NT2/D1 (cell line): ENCODE results near the gene SRM.

Experiments
- DNase-seq: peaks from one replicate; pipeline ENCODE4 v3.0.0-alpha.2; 2011; ENCODE audit warnings: low read depth, low spot score
- H3K27me3 ChIP-seq: 2 replicates; pipeline ENCODE4 v1.6.0; 2011; ENCODE audit warnings: mild to moderate bottlenecking; ENCODE audit not compliant: insufficient read length, insufficient read depth
- H3K36me3 ChIP-seq: 2 replicates; pipeline ENCODE4 v1.6.1; 2011; ENCODE audit warnings: mild to moderate bottlenecking, low read length, mixed read lengths; ENCODE audit not compliant: insufficient read depth, insufficient read length
- H3K4me1 ChIP-seq: 2 replicates; pipeline ENCODE4 v1.5.1; 2011; ENCODE audit not compliant: insufficient read depth, insufficient read length
- H3K4me3 ChIP-seq: 2 replicates; pipeline ENCODE4 v1.5.1; 2011; ENCODE audit warnings: low read depth; ENCODE audit not compliant: insufficient read length
- H3K9ac ChIP-seq: 2 replicates; pipeline ENCODE4 v1.6.0; 2011; ENCODE audit warnings: low read depth; ENCODE audit not compliant: insufficient read length
- H3K9me3 ChIP-seq: 2 replicates; pipeline ENCODE4 v1.5.1; 2011; ENCODE audit warnings: mild to moderate bottlenecking, low read length; ENCODE audit not compliant: insufficient read depth
- SUZ12 ChIP-seq: IDR thresholded peaks from 2 replicates; pipeline ENCODE4 v1.6.1; 2011; ENCODE audit not compliant: insufficient read length, insufficient read depth; ENCODE audit errors: extremely low read depth
- YY1 ChIP-seq: IDR thresholded peaks from 2 replicates; pipeline ENCODE4 v1.6.1; 2011; ENCODE audit not compliant: insufficient read length, insufficient read depth
- ZNF274 ChIP-seq: IDR thresholded peaks from 2 replicates; pipeline ENCODE4 v1.6.1; 2011; ENCODE audit warnings: mild to moderate bottlenecking, low read depth, low read length

SRM gene

GRCh38 chr1:11046625-11047365 is 13.0 kb downstream of the SRM start, which contains the start of gene MASP2:
Gene MASP2, minus strand, starts transcription at chr1:11047239. Its CDS starts 32 bp downstream, at chr1:11047207.
- Histone ChIP-seq H3K27me3 (no peaks in the 10 kb centered on the region), H3K9ac (peak within 1 kb of the TSS; percentile 21), H3K4me3 (no peak within 1 kb of the TSS), H3K36me3 (no peaks in the 10 kb centered on the region), H3K9me3 (no peaks in the 10 kb centered on the region), H3K4me1 (peaks cover 5% of the 10 kb centered on the region)
- DNase-seq = no peak
- TF ChIP-seq YY1 (no peak), ZNF274 (no peak), SUZ12 (no peak)

GRCh38 chr1:11046270-11046566 is 13.6 kb downstream of the SRM start:
- TF ChIP-seq SUZ12 = no peak
- no peak for TF ChIP-seq ZNF274
- TF ChIP-seq YY1 = no peak
- Histone ChIP-seq H3K9ac (peak overlapping the region; percentile 21), H3K4me3 (no peak overlapping the region), H3K27me3 (no peaks in the 10 kb centered on the region), H3K9me3 (no peaks in the 10 kb centered on the region), H3K36me3 (no peaks in the 10 kb centered on the region), H3K4me1 (peaks cover 5% of the 10 kb centered on the region)
- DNase-seq = no peak

GRCh38 chr1:11045428-11046269 is 14.2 kb downstream of the SRM start:
- TF ChIP-seq YY1 (no peak), SUZ12 (no peak), ZNF274 (no peak)
- H3K9me3 ChIP-seq = no peaks in the 10 kb centered on the region
- H3K4me3 ChIP-seq = no peak overlapping the region
- H3K4me1 ChIP-seq = peaks cover 5% of the 10 kb centered on the region
- H3K36me3 ChIP-seq = no peaks in the 10 kb centered on the region
- H3K27me3 ChIP-seq = no peaks in the 10 kb centered on the region
- no peak overlapping the region for H3K9ac ChIP-seq
- DNase-seq = no peak

DNA sequence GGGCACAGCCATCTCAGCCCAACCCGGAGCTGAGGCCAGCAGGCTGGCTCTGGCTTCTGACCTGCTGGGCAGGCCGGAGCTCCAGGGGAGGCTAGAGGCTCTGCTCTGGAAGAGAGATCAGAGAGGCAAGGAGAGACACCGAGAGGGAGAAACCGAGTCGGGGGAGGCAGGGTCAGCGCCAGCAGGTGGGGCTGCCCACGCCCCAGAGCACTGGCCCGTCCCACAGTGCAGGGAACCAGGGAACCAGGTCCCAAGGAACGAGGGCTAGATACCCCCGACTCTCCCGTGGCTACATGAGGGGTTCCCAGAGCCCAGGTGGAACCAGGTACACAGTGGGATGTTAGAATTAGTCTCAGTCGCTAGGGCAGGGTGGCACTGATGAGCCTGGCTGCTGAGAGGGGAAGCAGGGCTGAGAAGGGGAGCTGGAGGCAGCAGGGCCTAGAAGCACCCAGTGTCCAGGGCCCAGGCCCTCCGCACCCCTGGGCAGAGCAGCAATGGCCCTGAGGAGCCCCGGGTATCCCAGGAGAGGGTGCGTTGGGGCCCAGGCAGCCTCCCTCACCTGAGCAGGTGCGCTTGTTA is 14.9 kb downstream of the SRM start:
- Histone ChIP-seq H3K9ac (no peak overlapping the region), H3K27me3 (no peaks in the 10 kb centered on the region), H3K36me3 (no peaks in the 10 kb centered on the region), H3K9me3 (no peaks in the 10 kb centered on the region), H3K4me1 (peaks cover 5% of the 10 kb centered on the region), H3K4me3 (no peak overlapping the region)
- no peak for DNase-seq
- TF ChIP-seq YY1 = no peak
- no peak for TF ChIP-seq ZNF274
- TF ChIP-seq SUZ12 = no peak

- Histone ChIP-seq H3K9me3 (no peaks in the 10 kb centered on the region), H3K9ac (no peak overlapping the region), H3K4me1 (peaks cover 5% of the 10 kb centered on the region), H3K27me3 (no peaks in the 10 kb centered on the region), H3K36me3 (no peaks in the 10 kb centered on the region), H3K4me3 (no peak overlapping the region)
- DNase-seq = no peak
- TF ChIP-seq YY1 = no peak
These were observed 15.6 kb downstream of the SRM start for GRCh38 chr1:11044086-11044848.

- no peak overlapping the region for H3K9ac ChIP-seq
- no peak for DNase-seq
- H3K27me3 ChIP-seq = no peaks in the 10 kb centered on the region
- no peak overlapping the region for H3K4me3 ChIP-seq
- H3K4me1 ChIP-seq = peaks cover 5% of the 10 kb centered on the region
- no peaks in the 10 kb centered on the region for H3K9me3 ChIP-seq
- H3K36me3 ChIP-seq = no peaks in the 10 kb centered on the region
- TF ChIP-seq SUZ12 (no peak), ZNF274 (no peak), YY1 (no peak)
These were observed 16.6 kb downstream of the SRM start for GRCh38 chr1:11042995-11043874.
